ENCODE measurements around the gene KCNAB2.

KCNAB2 gene

DNA sequence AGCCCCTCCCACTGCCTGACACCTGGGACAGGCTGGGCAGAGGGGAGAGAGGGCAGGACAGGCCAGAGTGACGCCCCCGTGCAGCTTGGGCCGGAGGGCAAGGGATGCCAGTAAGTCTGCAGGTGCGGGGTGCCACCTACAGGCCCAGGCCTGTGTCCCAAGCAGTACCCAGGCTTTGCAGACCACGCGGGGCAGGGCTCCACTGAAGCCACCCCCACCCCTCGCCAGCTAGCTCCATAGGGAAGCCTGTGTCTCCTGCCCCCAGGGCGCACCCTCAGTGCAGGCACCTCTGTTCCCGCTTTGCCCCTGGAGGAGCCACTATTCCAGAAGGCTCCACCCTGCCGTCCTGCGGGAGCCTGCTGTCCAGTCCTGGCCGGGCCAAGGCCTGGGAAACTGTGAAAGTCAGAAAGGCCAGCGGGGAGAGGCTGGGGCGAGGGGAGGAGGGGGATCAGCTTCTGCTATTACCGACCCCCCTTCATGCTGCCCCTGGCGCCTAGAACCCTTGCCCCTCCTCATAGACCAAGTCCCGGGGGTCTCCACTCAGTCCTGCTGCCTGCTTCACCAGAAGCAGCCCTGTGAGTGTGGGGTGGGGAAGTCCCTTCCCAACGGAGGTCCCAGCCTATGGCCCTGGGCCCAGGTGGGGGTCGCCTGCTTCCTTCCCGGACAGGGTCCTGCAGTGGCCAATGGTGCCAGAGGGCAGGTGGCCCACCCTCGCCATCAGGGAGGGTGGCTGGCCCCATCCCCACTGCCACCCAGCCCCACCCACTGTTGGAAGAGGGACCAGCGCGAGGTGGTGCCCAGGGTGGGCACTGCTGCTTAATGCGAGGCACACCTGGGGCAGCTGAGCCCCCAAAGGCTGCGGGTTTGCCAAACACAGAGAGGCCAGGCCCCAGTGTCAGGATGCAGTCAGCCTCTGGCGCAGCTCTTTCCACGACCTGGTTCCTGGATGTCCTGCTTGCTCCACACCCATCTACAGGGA is 54.4 kb downstream of the KCNAB2 start:
- DNase-seq, result no peak

DNA sequence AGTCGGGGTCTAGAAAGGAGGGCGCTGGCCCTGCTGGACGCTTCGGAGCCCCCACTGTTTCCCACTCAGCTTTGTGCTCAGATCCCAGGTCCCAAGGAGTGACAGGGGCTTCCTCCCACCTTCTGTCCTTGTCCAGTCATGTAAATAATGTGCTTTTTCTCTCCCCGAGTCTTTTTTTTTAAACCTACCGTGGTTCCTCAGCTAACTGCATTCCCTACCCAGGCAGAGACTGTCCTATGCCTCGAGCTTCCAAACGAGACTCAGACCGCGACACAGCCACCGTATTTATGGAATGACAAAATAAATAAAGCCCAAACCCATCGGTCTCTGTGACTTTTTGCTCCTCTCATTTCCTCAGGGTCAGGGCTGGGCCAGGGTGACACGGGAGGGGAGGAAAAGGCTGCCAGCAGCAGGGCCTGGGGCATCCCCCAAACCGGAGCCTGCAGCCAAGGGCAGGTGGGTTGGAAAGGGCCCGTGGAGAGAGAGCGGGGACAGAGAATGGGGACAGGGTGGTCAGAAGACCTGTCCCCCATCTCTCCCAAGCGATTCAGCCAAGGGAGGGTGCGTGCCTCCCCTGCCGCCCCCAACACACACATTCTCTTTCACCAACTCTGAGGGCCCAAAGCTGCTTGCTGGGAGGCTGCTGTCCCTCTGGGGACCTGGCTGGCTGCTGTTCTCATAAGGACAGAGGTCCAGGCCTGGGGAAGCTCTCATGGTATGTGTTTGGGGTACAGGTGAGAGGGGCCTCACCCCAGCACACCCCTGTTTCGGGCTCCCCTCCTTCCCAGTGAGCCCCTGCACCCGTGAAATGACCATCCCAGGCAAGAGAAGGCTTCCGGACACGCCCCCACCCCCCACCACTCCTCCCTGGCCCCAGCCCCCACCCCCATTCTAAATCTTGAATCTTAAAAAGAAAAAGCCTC is 55.4 kb downstream of the KCNAB2 start:
- DNase-seq, result no peak

DNA sequence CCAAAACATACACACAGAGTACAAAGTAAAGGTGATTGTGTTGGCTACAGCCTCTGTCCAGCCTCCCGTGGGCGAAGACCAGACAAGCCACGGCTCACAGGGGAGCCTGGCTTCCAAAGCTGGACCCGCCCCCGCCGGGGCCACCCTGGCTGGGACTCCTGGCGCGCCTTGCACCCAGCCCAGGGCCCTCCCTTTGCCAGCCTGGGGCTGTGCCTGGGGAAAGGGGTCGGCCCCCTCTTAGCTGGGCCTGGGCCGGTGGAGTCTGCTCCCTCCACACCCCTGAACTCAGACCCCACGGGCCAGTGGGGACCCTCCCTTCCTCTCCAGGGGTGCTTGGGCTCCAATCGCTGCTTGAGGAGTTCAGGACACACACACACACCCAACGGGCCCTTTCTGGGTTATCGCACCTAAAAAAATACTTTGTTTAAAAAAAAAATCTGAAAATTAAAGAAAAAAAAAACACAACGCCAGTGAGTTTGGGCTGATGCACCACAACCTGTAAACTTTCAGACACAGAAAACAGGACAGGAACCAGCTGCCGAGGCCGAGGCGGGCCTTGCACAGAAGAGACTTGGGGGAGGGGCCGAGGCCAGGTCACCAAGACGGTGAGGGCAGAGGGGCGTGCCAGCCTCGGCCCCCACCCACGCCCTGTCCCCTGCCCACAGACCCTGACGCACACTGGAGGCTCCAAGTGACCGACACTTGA is 56.3 kb downstream of the KCNAB2 start:
- DNase-seq, result no peak

DNA sequence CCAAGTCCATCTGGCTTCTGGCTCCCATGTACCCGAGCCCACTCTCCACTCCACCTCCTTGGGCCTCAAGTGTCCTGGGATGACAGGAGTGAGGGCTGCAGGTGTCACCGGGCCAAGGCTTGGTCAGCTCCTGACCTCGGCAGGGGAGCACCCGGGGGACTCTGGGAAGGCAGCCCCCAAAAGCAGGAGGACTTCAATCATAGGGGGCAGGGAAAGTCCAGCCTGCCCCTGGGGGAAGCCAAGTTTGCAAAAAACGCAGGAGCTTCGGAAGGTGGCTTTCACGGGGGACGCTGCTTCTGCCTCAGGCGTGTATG is 56.8 kb downstream of the KCNAB2 start:
- DNase-seq, result no peak

DNA sequence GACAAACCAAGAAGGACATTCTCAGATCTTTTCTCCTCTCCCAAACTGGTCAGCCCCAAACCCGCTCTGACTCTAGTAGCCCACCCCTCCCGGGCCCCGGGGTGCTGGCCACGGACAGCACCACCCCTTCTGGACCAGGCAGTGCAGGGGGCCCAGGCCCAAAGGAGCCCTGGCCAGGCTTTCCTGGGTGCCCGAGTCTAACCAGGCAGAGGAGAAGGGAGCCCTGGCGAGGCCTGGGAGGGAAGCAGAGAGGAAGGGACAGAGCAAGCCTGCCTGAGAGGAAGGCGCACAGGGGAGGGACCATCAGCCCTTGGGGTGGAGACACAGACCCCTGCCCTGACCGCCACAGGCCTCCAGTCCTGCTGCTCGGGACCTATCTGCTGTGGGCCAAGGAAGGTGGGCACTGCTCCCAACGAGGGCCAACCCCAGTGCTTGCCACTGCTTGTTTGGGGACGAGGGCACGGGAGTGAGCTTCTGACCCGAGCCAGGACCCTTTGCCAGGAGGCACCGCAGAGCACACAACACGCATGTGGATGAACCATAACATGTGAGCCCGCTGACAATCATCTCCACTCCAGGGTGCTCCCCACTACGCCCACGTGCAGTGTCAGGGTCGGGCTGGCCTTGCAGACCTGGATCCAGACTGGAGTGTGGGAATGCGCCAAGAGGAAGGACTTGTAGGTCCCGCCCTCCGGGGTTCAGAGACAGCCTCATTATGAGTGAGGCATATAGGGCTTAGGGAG is 57.6 kb downstream of the KCNAB2 start:
- DNase-seq, result no peak

DNA sequence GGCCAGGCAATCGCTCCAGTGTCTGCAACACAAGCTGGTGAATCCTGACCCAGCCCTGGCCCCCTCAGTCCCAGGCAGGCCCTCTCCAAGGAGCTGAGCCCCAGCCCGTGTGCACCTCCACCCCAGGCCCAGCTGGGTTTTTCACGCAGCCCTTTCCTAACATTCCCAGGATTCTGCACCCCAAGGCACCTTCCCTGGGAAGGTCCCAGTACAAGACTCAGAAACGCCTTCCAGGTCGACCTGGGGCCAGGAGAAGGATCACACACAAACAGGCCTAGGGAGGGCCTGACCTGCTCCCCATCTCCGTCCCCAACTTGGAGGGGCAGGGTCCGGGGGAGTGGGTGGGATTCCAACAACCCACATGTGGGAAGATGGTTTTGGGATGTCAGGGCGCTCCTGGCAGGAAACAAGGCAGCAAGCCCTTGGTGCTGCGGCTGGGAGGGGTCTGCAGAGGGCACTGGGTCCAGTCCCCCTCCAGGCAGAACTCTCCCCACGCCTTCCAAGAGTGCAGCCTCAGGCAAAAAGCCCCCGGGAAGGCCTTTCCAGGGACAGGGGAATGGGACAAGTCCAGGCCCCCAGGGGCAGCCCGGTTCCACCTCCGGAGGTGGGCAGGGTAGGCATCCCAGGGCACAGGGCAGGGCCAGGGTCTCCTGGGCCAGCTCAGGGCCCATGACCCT is 58.3 kb downstream of the KCNAB2 start:
- no peak for DNase-seq

DNA sequence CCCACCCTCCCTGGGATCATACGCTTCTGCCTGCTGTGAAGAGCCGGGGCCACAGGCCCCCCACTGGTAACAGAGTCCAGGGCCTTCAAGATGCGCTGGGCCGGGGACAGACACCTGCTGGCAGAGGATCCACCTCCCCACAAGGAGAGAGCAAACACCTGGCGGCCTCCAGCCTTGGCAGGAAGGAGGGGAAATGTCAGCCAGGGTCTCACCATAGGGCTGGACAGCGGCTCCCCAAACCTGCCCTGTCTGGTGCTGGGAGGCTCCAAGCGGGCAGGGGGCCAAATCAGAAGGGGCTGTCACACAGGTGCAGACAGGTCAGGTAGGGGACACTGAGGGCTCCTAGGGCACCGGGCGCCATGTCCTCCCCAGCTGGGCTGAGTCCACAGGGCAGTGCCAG is 58.9 kb downstream of the KCNAB2 start:
- DNase-seq, result no peak

DNA sequence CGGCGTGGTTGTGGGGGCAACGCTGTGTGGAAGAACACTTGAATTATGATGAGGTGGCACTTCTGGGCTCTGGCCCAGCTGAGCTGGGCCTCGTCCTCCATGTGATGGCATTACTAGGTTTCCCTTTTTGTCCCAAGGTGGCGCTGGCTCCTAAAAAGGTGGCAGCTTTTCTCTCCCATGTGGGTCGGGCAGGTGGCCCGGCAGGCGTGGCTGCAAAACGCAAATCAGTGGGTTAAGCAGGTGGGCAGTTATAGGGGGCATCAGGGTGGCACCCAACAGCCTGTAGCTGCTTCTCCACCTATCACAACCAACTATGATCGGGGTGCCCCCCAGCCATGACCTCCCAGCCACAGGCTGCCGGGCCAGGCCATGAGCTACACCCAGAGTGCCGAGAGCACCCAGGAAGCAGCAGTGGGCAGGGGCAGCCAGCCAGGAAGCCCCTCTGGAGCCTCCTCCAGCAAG is 59.6 kb downstream of the KCNAB2 start:
- no peak for DNase-seq

DNA sequence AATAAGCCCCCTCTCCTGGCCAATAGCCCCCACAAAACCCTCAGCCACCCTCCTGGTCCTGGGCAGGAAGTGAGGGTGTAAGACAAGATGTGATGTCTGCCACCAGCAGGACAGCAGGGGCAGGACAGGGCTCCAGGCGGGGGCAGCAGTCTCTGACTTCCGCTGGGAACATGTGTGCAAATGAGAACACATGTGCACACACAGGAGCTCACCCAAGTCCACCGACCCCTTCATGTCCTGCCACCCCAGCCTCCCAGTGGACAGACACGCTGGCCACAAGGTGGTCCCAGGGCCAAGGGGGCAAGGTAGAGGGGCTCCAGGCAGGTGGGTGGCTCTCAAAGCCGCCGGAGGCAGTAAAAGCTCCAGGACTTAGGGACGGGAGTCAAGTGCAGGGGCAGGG is 60.1 kb downstream of the KCNAB2 start:
- no peak for DNase-seq

DNA sequence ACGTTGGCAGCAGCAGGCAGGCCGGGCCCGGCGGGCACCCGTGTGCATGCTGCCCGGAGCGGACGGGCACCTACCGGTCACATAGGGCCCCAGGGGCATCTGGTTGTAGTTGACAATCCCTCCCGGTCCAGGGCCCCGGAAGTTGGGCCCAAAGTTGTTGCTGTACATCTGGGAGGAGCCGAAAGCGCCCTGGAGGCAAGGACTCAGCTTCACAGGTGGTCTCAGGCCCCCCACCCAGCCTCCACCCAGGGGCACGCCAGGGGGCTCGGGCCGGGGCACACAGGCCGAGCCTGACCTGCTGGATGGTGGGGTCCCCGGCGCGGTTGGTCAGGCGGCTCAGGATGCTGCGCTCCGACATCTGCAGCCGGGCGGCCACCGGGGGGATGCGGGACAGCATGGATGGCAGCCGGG is 60.6 kb downstream of the KCNAB2 start:
- no peak for DNase-seq

DNA sequence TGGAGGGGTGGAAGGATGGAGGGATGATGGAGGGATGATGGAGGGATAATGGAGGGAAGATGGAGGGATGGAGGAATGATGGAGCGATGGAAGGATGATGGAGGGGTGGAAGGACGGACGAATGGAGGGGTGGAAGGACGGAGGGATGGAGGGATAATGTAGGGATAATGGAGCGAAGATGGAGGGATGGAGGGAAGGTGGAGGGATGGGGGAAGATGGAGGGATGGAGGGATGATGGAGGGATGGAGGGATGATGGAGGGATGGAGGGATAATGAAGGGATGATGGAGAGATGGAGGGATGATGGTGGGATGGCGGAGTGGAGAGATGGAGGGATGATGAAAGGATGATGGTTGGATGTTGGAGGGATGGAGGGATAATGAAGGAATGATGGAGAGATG is 61.3 kb downstream of the KCNAB2 start:
- DNase-seq, result no peak

DNA sequence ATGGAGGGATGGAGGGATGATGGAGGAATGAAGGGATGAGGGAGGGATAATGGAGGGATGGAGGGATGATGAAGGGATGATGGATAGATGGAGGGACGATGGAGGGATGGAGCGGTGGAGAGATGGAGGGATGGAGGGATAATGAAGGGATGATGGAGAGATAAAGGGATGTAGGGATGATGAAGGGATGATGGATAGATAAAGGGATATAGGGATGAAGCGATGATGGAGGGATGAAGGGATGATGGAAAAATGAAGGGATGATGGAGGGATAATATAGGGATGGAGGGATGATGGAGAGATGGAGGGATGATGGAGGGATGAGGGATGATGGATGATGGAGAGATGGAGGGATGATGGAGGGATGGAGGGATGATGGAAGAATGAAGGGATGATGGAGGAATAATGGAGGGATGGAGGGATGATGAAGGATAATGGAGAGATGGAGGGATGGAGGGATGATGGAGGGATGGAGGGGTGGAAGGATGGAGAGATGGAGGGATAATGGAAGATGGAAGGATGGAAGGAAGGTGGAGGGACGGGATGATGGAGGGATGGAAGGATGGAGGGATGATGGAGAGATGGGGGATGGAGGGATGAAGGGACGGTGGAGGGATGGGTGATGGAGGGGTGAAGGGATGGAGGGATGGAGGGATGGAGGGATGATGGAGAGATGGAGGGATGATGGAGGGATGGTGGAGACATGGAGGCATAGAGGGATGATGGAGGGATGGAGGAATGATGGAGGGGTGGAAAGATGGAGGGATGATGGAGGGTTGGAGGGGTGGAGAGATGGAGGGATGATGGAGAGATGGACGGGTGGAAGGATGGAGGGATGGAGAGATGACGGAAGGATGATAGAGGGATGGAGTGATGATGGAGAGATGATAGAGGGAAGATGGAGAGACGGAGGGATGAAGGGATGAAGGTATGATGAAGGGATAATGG is 62.0 kb downstream of the KCNAB2 start:
- DNase-seq, result no peak

DNA sequence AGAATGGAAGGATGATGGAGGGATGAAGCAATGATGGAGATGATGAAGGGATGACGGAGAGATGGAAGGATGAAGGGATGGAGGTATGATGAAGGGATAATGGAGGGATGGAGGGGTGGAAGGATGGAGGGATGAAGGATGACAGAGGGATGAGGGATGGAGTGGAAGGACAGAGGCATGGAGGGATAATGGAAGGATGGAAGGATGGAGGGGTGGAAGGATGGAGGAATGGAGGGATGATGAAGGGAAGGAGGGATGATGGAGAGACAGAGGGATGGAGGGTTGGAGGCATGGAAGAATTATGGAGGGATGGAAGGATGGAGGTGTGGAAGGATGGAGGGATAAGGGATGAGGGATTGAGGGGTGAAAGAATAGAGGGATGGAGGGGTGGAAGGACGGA is 62.8 kb downstream of the KCNAB2 start:
- no peak for DNase-seq

DNA sequence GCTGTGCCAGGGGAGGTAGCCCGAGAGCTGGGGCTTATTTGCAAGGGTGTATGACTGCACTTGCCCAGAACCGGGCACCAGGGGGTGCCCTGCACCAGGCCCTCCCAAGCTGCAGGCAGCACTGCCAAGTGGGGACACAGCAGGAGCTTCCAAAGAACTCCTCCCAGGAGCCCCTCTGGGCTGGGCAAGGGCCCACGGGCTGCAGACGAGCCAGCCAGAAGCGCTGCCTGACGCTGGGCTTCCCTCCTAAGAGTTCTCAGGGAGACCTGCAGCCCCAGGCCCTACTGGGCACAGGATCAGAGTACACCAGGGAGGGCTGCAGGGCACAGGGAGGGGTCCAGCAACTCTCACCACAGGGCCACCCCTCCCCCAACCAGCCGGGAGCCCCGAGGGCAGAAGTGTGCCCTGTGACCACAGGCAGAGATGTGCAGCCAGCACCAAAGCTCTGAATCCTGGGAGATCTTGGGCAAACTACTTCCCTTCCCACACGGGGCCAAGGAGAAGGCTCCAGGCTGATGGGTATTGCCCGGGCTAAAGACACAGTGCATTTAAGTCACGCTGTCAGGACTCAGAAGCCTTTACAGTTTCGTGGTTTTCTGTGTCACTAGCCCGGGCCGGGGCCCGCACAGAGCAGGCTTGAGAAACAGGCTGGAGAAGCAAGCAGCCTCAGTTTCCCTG is 63.4 kb downstream of the KCNAB2 start:
- DNase-seq, result no peak

DNA sequence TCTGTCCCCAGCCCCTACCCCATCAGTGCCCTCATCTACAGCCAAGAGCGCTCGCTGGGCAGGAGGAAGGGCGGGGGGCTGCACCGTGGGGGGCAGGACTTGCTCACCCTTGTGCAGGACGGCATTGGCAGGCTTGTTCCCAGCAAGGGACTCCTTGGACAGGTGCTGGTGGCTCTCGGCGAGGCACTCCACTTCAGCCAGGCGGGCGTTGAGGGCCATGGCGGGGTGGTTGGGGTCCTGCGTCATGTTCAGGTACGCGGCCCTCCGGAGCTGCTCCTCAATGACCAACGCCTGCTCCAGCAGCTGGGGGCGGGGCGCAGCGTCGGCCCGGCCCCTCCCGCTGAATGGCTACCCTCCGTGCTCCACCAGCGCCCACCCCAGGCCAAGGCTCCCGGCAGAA is 64.0 kb downstream of the KCNAB2 start:
- DNase-seq, result no peak

DNA sequence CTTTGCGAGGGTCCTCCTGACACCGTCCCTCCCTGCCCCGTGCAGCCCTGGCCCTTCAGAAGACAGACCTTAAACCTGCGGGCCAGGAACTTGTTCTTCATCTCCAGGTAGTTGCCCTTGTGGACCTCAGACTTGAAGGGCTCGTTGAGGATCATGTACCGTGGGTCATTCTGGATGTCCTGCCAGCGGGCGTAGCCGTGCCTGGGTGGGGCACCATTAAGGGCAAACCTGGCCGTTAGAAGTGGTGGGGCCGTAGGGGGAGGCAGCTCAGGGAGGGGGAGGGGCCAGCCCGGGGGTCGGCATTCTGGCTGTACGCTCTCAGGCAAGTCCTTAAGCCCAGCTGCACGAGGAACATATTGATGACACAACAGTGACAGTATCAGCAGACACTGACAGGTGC is 64.6 kb downstream of the KCNAB2 start:
- DNase-seq, result no peak

DNA sequence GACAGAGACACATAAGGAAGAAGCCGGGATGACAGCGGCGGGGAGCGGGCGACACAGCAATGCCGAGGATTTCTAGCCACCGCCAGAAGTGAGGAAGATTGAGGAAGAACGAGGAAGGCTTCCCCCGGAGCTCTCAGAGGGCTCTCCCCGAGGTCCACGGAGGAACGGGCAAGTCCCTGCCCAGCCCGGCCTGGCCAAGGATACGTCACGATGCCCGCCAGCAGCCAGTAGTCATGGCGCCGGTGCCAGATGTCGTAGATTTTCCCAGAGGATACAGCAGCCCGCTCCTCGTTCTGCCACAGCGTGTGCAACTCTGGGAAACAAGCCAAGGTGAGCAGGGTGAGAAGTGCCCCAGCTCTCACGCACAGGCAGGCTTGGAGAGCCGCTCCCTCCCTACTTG is 65.9 kb downstream of the KCNAB2 start:
- no peak for DNase-seq

DNA sequence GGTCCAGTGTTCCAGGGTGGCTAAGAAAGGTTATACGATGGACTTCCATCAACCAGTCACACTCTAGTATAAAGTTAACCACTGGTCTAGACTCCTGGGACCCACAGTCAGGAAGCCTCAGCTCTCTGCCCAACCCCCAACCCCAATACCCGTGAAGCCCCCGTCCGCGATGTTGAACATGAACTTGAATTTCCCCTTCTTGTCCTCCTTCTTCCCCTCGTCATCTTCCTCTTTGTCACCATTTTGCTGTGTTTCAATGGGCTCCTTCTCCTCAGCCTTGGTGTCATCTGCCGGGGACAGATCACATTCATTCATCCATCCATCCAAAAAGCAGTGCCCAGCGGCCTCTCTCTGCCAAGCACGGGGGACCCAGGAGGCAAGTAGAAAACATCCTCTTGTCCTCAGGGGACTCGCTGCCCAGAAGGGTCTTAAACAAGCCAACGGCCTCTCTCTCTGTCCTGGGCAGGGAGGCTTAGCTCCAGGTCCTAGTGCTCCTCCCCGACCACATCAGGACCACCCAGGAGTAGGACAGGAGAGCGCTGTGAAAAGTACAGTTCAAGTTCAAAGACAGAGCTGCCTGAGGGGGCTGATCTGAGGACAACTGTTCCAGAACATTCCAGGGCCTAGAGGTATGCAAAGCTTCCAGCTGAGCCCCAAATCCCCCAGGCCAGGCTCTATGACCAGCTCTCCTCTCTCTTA is 66.5 kb downstream of the KCNAB2 start:
- no peak for DNase-seq

DNA sequence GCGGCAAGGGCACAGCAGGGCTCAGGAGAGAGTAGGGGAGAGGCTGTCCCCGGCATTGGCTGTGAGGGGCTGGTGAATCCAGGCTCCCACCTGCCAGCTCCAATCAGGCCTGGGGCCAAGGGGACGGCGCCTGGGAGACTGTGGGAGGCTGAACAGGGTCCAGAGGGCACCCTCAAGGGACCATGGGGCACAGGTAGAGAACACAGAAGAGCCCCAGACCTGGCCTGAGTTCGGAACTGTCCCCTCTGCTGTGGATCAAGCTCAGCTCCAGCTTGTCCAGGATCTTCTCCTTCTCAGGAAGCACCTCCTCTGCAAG is 67.0 kb downstream of the KCNAB2 start:
- DNase-seq, result no peak

DNA sequence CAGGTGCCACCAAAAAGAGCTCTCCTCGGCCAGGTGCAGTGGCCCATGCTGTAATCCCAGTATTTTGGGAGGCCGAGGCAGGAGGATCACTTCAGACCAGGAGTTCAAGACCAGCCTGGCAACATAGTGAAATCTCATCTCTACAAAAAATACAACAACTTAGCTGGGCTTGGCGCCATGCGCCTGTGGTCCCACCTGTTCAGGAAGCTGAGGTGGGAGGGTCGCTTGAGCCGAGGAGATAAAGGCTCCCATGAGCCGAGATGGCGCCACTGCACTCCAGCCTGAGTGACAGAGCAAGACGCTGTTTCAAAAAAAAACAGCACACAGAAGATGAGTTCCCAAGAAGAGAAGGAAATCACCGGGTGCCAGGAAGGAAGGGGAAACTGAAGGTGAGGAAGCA is 67.4 kb downstream of the KCNAB2 start:
- DNase-seq, result no peak
